GM19043 (cell line): Measurements from ENCODE around the gene PTPRH.

Experiments used
- ATAC-seq: cut with Tn5 transposase; IDR thresholded peaks from one replicate; pipeline ENCODE4 v1.9.1; 2021; ENCODE audit warnings: low read depth; ENCODE audit not compliant: unreplicated experiment

PTPRH gene

DNA sequence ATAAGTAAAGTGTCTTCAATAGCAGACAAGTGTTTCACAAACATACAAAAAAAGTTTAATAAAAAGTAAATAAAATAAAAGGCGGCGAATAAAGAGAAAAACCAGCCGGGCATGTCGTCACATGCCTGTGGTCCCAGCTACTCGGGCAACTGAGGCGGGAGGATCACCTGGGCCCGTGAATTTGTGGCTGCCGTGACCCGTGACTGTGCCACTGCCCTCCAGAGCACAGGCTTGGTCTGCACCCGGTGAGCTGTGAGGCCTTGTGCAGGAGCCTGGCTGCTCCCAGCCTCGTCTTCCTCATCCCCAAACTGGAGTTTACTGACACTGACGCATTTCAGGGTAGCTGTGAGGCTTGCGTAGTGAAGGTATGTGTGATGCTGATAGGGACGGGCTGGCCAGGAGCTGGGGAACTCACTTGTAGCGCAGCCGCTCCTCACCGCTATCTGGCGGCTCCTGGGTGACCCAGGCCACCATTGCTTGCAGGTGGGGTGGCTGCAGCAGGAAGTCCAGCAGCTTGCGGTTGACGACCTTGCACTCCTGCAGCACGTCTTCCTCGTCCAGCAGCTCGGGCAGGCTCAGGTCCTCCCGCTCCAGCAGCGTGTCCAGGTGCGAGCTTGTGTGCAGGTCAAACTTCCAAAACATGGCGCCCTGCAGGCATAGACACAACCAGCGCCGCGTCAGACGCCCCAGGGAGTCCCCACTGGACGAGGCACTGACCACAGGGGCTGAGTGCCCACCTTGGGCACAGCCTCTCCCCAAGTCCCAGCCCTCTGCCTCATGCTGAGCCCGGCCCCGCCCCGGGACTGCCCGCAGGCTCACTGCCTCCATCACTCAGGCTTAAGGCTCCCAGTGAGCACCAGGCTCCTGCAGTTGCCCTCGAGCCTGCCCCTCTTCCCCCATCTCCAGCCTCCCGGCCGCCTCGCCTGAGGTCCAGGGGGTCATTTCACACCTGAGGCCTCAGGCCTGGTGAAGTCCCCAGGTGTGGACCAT, 37.5 kb upstream of the PTPRH start:
- no peak for ATAC-seq

DNA sequence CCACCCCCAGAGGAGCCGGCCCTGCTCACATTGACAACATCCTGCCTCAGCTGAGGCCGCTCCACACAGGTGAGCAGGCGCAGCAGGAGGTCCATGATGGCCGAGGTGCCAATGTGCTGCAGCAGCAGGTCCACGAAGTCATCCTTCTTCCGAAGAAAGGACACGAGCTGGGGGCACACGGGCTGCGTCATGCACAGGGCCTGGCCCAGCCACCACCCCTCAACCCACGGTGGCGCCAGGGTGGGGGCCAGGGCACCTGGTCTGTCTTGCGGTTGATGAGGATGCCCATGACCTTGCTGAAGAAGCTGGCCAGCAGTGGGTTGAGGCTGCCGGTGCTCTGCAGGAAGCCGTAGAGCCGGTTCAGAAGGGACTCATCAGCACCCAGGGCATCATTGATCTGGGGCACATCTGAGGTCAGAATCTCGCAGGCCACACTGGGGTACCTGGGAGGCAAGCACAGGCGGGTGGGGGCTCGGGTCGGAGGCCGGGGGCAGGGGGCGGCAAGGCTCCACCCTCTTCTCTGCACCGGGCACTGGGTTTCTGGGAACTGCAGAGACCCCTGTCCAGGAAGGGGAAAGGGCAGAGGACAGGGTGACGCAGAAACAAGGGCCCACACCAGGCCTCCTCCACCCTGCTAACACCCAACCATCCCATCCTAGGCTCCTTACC, 36.1 kb upstream of the PTPRH start:
- no peak for ATAC-seq

DNA sequence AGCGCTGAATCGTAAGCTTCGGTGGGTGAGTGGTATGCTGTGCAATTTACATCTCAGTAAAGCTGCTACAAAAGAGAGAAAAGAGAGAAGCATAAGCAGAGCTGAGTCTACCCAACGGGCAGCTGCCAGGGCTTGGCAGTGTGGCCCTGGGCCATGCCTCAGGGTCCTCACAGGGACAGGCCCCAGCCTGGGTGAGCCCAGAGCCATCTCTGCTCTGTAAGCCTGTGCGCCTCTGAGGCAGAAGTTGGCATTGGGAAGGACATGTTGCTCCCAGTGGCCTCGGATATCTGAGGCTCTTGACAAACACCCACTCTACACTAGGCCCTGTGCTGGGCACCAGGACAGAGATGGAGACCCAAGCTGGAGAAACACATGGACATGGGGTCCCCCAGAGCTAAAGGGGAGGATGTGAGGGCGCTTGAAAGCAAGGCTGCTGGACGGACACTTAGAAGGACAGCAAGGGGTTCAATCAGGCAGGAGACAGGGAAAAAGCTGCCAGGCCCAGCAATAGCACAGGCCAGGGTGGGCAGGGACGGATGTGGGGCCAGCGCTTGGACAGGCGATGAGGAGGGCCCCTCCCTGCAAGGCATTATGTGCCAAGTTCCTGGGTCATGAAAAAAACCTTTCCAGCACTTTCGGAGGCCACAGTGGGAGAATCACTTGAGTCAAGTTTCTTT, 34.8 kb upstream of the PTPRH start:
- ATAC-seq: no peak

DNA sequence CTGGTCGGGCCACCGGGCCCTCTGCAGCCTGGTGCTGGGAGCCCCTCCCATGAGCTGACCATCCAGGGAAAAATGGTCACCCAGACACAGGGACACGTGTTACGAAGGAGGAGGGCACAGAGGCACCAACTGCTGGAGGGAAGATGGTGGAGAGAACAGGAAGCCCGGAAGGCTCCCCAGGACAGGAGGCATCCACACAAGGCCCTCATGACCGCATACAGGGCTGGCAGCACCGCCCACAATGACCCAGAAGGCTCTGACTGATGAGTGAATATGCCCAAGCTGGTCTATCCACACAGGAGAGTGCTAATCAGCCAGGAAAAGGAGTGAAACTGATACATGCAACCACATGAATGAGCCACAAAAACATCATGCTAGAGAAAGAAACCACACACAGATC, 33.2 kb upstream of the PTPRH start:
- ATAC-seq: no peak

DNA sequence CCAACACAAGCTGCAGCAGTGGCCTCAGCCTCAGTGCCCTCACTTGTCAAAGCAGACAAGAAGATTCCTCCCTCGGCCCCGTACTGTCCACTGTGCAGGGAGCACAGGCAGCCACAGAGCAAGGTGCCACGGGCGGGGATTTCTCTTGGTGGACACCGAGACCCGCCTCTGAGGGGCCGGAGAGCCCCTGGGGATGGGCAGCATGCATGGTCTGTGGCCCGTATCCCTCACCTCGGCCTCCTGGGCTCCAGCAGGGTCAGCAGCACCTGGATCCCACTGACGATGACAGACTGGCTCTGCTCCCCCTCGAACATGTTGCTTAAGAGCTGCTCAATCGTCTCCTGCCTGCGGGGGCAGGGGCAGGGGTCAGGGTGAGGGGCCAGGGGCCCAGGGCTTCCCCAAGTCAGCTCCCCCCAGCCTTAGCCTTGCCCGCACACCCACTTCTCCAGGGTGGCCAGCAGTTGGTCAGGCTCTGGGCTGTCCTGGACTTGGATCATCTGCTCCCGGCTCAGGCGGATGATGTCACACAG, 32.7 kb upstream of the PTPRH start:
- ATAC-seq: no peak

DNA sequence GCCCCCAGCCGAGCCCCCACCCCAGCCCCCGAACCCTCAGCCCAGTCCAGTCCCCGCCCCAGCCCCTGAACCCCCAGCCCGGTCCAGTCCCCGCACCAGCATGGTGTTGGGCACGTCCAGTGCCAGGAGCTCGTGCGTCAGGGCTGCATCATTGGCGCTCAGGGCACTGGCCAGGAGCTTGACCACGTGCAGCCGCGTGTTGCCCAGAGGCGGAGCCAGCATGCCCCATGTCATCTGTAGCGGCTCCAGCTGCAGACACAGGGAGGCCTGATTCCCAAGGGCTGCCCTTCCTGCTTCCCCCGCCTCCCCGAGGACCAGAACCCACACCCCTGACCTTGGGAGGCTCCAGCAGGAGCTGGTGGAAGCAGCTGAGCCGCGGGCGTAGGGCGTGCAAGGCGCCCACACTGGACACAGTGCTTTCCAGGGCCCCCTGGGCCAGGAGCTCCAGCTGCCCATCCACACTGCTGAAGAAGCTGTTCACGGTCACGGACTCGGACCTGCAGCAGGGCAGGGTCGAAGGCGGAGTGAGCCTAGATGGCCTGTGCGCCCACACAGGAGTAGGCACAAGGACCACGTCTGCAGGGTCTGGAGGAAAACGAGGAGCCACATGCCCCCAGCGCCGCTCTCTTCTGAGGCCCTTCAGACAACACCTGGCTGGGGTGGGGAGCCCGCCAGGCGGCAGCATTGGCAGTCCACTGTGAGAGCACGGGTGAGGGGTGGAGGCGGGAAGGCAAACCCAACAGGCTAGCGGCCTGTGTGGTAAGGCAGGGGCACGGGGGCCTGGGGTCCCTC, 32.0 kb upstream of the PTPRH start:
- no peak for ATAC-seq

DNA sequence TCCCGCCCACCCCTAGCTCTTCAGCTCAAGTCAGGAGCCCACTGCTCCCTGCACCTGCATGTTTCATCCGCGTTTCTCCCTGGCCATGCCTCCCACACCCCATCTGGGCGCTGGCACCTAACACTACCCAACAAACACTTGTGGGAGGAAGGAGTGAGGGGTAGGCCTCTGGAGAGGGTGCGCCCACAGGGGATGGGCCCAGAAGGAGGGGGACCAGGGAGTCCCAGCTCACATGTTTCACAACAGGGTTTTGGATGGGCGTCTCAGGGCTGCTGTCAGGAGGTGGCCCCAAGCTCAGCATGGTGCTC, 31.4 kb upstream of the PTPRH start:
- ATAC-seq: no peak

DNA sequence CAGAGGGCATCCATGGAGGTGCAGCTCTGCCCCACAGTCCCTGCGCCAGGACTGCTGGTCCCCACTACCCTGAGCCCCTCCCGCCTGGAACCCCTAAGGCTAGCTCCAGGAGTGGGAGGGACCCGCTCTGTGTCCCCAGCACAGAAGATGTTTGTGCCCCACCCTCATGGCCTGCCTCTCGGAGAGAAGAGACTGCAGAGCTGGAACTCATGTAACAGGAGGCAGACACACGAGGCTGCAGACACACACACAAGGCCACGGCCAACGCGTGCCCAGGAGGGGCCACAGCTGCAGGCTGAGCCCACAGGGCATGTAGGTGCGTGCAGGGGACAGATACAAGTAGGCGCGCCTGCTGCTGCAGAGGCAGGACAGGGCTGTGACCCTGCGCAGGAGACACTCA, 29.7 kb upstream of the PTPRH start:
- no peak for ATAC-seq

DNA sequence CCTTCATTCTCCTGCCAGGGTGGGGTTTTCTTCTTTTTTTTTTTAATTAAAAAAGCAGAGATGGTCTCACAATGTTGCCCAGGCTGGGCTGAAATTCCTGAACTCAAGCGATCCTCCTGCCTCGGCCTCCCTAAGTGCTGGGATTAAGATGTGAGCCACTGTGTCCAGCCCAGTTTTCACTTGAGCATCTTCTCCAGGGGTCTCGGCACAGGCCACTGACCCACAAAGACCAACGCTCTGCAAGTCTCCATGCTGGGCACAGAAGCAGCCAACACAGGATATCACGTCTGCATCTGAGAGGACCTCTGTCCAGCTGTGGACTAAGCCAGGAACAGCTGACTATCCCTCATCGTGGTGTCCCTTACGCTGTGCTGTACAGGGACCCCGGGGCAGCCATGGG, 28.7 kb upstream of the PTPRH start:
- ATAC-seq: no peak

DNA sequence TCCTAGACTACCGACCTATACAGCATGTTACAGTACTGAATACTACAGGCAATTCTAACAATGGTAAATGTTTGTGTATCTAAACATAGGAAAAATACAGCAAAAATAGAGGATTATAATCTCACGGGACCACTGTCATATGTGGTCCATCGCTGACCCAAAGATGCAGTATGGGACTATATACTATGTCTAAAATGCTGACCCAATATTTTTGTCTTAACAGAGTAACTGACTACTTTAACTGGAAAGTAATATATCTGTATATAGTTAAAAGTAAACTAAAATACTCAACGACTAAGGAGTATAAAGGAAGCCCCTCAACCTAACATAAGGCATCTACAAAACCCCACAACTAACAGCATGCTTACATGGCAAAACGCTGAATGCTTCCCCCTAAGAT, 23.7 kb upstream of the PTPRH start:
- no peak for ATAC-seq

DNA sequence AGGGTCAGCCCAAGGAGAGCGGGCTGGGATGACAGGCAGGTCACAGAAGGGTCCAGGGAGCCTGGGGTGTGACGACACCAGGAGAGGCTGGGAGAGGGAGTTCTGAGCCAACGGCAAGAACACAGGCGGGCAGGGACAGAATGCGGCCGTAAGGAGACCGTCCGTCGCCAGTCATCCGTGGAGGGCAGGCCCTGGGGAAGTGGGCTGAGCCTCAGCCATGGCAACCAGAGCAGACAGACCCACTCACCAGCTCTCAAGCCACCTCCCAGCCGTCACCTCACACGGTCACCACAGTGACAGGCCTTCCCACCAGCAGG, 22.9 kb upstream of the PTPRH start:
- no peak for ATAC-seq

DNA sequence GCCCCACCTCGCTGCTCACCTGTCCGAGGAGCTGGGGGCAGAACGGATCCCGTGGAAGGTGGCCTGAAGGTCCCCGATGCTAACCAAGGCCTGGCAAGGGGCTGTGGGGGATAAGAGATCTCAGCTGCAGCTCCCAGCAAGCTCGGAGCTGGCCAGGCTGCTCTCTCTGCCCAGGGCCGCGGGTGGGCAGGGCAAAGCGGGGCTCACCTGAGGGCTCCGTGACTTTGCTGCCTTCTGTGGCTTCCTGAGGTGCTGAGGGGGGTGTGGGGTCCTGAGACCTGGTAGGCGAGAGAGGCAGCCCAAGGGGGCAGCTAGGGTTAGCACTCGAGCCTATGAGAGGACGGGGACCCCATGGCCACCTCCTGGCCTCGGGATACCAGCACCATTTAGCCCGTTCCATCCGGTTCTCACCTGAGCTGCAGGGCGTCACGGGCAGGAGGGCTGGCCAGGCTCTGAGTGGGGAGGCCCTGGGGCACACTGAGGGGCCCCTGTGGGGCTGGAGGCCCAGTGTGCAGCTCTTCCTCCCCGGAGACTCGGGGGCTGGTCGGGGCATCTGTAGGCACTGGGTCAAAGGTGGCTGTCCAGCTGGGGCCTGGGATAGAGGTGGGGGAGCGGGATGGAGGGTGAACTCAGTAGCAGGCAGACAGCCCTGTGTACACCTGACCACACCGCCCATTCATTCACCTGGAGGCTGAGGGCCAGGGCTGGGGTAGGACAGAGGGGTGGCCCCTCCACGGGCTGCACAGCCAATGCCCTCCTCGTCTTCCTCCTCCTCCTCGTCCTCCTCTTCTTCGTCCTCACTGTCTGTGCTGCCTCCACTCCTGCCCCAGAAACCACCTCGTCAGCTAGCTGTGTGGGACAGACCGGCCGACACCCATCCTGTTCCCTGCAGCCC, 22.3 kb upstream of the PTPRH start:
- ATAC-seq: no peak

DNA sequence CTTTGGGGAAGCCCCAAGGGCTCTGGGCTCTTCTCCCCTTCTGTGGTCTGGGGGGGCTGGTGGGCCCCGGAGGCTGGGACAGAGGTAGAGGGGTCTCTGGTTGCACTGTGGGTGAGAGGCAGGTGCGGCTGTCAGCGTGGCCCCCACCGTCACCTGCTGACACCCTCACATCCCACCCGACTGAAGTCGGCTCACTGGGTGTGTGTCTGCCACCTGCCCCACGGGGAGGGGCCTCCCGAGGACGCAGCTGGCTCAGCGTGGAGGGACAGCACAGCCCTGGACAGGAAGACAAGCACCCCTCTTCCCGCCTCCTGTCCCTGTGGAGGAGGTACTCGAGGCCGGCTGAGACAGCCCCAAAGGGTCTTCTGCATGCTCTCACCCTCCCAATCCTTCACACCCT, 21.5 kb upstream of the PTPRH start:
- ATAC-seq: no peak

DNA sequence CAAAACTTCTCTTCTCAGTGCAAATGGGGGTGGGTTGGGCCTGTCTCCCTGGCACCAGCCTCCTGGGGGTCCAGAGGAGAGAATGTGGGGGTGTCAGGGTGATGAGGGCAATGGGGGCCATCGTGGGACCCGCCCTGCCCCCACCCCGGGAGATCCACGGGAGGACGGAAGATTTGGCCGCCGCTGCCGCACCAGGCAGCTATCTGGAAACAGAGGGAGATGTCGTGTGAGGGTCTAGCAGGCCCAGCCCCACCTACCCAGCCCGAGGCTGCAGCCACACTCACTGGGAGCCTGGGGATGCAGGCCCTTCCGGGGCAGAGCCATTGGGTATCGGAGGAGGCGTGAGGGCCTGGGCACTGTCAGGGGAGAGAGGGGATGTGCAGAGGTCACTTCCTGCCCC, 21.0 kb upstream of the PTPRH start:
- no peak for ATAC-seq

DNA sequence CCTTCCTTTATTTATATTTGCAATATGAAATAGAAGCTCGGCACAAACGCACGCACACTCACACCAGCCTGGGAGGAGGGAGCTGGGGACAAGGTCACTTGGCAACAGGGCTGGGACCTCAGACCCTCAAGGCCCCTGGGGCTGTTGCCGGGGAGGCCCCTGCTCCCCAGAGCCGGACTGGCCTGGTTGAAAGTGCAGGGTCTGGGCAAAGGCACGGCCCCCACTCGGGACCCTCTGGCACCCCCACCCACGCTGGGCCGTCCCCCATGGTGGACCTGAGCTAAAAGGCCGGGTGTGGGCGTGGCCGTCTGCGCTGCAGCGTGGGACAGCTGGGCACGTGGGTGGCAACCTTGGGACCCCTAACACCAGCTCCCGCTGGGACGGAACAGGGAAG, 20.5 kb upstream of the PTPRH start:
- no peak for ATAC-seq

DNA sequence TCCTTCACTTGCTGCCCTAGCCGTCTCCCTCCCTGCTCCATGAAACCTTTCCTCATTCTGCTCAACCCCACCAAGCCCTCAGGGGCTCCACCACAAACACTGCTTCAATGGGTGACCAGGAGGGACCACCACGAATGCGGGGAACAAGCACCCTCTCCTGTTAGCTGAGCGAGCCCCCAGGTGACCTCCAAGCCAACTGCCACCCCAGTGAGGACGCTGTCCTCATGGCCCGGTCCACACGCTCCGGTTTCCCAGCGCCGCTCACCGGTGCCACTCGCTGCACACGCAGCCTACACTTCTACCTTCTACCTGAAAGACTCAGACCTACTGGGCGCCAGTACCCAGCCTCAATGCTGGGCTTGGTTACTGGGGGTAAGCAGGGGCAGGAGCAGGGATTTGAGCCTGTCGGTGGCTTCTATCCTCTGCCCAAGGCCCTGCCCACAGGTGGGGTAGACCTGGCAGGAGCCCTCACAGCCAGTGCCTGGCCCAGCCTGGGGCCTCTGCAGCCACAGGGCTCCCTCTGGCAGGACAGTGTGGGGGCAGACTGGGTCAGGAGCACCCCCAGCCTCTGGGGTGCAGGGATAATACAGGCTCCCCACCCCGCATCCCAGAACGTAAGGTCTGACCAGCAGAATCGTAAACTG, 20.0 kb upstream of the PTPRH start:
- ATAC-seq: no peak

DNA sequence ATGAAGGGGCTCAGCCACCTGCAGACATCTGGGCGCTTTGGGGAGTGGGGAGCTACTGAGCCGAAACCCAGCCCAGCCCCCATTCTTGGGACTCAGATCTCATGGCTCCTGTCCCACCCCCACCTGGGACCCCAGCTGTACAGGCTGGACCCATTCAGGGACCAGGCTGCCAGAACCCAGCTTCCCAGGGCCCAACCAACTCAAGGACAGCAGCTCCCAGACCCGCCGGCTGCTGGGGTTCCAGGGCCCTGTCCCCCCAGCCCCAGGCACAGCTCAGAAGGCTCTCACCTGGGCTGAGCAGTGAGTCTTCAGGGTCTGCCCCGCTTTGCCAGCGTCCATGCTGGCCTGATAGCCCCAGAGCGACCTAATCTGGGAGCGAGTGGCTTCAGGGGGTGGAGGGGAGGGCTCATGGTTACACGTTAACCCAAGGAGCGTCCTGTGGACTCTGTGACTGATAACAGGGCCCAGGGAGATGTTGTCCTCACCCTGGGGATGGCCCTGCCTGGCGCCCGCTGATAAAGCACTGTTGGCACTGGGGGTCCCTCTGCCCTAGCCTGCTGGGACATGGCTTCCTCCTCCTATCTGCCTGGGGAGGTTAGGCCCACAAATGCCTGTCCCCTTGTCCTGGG, 19.2 kb upstream of the PTPRH start, which contains the start of gene TMEM86B:
Gene TMEM86B, minus strand, starts transcription at position 361 of the 629 bp plus-strand sequence. Its CDS starts 22 bp downstream, at position 339.
- no peak for ATAC-seq

DNA sequence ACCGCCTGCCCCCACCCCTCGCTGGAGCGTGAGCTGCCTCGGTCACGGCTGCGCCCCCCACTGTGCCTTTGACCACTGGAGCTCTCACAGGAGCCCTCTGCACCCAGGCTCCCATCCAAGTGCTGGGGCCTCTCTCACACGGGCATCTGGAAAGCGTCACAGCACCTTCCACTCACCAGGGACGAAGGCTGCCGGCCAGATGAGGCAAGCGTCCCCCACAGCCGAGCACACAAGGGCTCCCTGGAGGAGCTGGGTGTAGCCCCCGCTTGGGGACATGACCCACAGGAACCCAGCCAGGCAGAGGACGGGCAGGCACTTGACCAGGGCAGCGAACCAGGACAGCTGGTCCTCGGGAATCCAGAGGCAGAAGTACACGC, 18.7 kb upstream of the PTPRH start:
- ATAC-seq: no peak
